Measurements from ENCODE around the gene NOB1.
A peak's percentile ranks its signal among the peaks of the same experiment; 100 is the strongest.
"Not testable (repeated sequence)": the region's sequence is repeated elsewhere in the genome, so short reads cannot be mapped to it uniquely, and the experiment has no call there.

NOB1 gene

DNA sequence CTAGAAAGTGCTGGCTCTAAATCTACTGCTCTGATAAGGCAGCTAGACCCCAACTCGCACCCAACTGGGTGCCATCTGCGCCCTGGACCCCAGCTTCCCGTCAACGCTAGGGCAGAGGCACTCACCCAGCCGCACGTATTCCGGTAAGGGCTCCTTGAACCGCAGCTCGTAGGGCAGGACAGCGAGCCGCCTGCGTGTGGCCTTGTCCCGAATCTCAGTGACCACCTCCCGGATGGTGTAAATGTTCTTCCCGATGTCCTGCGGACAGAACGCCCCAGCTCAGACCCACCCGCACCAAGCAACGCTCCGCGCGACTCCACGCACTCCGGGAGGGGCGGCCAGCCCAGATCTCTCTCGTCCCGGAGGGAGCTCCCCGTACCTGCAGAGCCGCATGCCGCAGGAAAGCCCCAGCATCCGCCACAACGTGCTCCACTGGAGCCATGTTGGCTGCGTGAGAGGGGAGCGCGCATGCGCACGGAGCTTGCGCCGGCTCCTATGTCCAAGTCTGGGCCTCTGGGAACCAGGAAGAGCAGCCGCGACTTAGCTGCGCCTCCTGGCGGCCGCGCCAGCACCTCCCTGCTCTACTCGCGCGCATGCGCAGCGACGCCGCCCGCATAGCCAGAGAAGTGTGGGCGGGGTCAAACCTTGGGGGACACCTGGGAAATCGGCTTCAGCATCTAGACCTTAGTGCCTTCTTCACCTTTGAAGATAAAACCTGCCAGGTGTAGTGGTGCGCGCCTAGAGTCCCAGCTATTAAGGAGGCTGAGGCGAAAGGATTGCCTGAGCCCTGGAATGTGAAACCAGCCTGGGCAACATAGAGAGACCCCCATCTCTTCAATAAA, at the start of gene NOB1:
Gene NOB1, minus strand, starts transcription at position 458 of the 842 bp plus-strand sequence. Its CDS starts 16 bp downstream, at position 442.
- peak; percentile 87 to 96 for DNase-seq (ENCODE audit: low read depth in 2 of 2, low spot score in 1 of 2)

DNA sequence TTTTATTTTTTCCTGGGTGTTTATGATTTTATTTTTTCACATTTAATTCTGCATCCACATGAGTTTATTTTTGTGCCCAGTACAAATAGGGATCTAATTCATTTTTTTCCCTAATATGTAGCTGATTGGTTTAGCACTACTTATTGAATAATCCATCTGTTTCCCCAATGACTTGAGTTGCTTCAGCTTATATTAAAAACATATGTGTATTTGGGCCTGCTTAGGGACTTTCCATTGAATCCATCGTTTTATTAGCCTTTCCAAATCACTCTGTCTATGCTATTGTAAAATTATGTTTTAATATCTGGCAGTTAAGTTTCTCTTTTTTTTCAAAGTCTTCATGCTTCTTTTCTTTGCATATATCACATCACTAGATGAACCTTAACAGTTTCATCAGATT, 49.6 kb upstream of the NOB1 start:
- no peak for DNase-seq (ENCODE audit: low read depth in 2 of 2, low spot score in 1 of 2)

DNA sequence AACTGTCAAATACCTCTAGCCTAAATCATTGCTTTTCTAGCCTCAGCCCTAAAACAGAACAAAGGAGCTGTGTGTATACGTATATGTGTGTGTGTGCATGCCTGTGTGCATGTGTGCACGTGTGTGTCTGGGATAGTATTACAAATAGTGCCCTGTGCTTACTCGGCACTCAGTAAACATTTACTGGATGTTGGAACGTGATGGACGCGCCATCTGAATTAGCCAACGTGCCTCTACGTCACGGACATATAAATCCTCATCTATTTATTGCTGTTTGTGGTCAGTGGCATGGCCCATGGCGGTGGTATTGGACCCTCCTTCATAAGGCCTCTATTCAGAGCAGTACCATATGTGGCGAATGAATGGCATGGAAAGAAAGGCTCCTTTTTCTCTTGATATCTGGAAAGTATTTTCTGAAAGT, 44.9 kb upstream of the NOB1 start:
- DNase-seq (ENCODE audit: low read depth in 2 of 2, low spot score in 1 of 2), result no peak

DNA sequence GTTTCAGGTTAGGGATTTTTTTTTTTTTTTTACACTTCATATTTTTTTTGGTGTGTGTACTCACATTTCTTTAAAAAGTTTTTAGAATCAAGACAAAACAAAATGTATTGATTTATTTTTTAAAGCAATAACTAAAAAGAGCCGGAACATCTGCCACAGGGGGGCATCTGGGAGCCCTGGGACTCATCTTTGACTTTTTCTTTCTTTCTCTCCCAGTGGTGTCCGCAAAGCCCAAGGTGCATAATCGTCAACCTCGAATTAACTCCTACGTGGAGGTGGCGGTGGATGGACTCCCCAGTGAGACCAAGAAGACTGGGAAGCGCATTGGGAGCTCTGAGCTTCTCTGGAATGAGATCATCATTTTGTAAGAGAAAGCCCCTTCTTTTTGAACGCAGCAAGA, 43.7 kb upstream of the NOB1 start:
- DNase-seq (ENCODE audit: low read depth in 2 of 2, low spot score in 1 of 2), result no peak

GRCh38 chr16:69796285-69797118, 41.8 kb upstream of the NOB1 start:
- DNase-seq (ENCODE audit: low read depth in 2 of 2, low spot score in 1 of 2), result no peak

GRCh38 chr16:69794486-69794885, 39.8 kb upstream of the NOB1 start:
- no peak for DNase-seq (ENCODE audit: low read depth in 2 of 2, low spot score in 1 of 2)

DNA sequence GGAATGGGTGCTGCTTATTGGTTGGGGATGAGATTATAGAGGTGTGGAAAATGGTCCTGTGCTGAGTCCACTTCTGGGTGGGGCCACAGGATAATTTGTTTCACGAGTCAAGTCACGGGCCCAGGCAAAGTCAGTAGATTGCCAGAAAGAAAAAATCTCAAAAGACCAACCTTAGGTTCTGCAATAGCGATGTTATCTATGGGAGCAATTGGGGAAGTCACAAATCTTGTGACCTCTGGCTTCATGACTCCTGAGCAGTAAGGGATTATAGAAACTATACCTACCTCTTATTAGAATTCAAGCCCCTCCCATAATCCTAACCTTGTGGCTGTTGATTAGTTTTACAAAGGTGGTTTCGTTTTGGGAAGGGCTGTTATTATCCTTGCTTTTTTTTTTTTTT, 38.8 kb upstream of the NOB1 start:
- no peak for DNase-seq (ENCODE audit: low read depth in 2 of 2, low spot score in 1 of 2)

GRCh38 chr16:69791391-69791847, 36.7 kb upstream of the NOB1 start:
- not testable (repeated sequence) for DNase-seq (ENCODE audit: low read depth in 2 of 2, low spot score in 1 of 2)

GRCh38 chr16:69787883-69788282, 33.2 kb upstream of the NOB1 start:
- no peak for DNase-seq (ENCODE audit: low read depth in 2 of 2, low spot score in 1 of 2)

- DNase-seq (ENCODE audit: low read depth in 2 of 2, low spot score in 1 of 2), result no peak
These were observed 29.9 kb upstream of the NOB1 start for GRCh38 chr16:69784586-69784985.

DNA sequence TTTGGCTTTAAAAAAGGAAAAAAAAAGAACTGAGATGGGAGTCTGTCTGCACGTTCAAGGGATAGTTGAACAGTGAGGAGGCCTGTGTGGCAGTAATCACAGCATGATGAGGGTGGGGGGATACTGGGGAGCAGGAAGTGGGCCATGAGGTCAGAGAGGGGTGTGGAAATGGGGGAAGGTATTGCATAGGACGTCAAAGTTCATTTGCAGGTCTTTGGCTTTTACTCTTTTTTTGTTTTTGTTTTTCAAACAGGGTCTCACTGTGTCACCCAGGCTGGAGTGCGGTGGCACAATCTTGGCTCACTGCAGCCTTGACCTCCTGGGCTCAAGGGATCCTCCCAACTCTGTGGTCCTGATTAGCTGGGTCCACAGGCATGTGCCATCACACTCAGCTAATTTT, 26.4 kb upstream of the NOB1 start:
- no peak for DNase-seq (ENCODE audit: low read depth in 2 of 2, low spot score in 1 of 2)

- DNase-seq (ENCODE audit: low read depth in 2 of 2, low spot score in 1 of 2), result no peak
These were observed 25.0 kb upstream of the NOB1 start for GRCh38 chr16:69779724-69780123.

DNA sequence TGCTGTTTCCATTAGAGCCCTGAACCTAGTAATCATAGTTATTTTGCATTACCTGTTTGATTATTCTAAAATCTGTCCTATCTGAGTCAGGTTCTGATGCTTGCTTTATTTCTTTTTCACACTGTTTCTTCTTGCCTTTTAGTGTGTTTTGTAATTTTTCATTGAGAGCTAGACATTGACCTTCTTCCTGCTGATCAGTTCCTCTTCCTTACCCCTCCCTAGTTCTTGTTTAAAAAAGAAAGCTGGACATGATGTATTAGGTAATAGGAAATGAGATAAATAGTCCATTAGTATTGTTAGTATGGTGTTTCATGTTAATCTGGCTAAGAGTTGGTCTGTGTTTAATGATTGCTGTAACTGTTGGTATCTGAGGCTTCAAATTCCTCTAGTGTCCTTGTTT, 20.8 kb upstream of the NOB1 start:
- DNase-seq (ENCODE audit: low read depth in 2 of 2, low spot score in 1 of 2), result no peak

DNA sequence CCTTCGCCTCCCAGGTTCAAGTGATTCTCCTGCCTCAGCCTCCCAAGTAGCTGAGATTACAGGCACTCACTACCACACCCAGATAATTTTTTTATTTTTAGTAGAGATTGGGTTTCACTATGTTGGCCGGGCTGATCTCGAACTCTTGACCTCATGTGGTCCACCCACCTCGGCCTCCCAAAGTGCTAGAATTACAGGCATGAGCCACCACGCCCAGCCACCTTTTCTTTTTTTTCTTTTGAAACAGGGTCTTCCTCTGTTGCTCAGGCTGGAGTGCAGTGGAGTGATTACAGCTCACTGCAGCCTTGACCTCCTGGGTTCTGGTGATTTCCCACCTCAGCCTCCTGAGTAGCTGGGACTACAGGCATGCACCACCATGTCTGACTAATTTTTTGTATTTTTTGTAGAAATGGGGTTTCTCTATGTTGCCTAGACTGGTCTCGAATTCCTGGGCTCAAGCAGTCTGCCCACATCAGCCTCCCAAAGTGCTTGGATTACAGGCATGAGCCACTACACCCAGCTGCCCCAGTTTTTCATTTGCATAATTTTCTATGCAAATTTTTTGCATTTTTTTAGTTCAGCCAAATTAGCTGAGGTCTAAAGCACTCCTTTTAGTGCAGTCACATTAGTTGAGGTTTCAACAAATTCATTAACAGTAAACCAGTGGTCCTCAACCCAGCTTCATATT, 18.7 kb upstream of the NOB1 start:
- DNase-seq (ENCODE audit: low read depth in 2 of 2, low spot score in 1 of 2), result no peak

DNA sequence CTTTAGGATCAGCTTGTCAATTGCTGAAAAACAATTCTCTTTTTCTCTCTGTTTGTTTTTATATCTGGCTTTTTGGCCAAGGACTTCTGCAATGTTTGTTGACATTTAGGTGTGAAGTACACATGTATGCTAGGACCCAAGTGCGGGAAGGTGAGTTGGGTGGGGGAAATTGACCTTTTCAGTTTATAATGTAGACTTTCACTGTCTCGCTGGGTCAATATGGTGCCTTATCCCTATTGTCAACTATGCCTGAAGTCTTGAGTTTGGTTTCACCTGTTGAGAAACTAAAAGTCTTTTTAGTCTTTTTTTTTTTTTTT, 16.9 kb upstream of the NOB1 start:
- DNase-seq (ENCODE audit: low read depth in 2 of 2, low spot score in 1 of 2), result no peak

DNA sequence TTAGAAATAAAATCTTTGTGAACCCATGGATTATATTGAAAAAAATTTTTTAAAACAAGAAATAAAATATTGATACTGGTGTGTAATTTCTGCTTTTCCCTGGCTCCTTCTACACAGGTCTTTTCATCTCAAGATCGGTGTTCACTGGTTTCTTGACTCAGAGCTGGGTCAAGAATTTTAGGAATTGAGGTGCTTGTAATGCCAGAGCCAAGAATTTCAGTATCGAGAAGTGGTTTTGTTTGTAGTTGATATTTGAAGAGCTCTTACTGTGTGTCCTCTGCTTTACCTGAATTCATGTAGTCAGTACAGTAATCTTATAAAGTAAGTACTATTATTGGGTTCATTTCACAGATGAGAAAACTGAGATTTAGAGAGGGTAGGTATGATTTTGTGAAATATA, 14.7 kb upstream of the NOB1 start:
- DNase-seq (ENCODE audit: low read depth in 2 of 2, low spot score in 1 of 2), result no peak

DNA sequence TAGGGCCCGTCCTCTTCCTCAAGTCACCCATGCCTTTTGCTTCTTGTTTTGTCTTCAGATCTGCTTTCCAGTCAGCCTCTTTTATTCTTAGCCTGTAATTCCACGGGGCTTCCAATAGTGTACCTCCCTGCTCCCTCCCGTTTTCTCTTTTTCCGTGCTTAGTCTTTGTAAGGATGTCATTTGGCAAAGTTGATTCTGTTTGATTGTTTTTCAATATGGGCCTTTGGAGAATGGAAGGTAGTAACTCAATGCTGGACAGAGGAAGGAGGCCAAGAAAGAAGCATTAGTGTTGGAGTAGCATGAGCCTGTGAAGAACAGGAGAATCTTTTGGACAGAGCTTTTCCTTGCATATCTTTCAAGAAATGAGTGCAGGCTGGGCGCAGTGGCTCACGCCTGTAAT, 13.9 kb upstream of the NOB1 start:
- DNase-seq (ENCODE audit: low read depth in 2 of 2, low spot score in 1 of 2), result no peak

GRCh38 chr16:69767459-69768229, 12.9 kb upstream of the NOB1 start:
- DNase-seq (ENCODE audit: low read depth in 2 of 2, low spot score in 1 of 2), result no peak

GRCh38 chr16:69763599-69763942, 8.8 kb upstream of the NOB1 start:
- no peak for DNase-seq (ENCODE audit: low read depth in 2 of 2, low spot score in 1 of 2)

GRCh38 chr16:69762814-69763598, 8.3 kb upstream of the NOB1 start:
- no peak for DNase-seq (ENCODE audit: low read depth in 2 of 2, low spot score in 1 of 2)
